GM12864 (cell line): ENCODE data around the gene CHMP1B.

Experiments
- DNase-seq: peaks from one replicate; pipeline ENCODE4 v3.0.0-alpha.2; 2011; ENCODE audit warnings: low read depth
- H3K4me3 ChIP-seq: 2 replicates; pipeline ENCODE4 v1.5.1; 2011; ENCODE audit warnings: mild to moderate bottlenecking, low read depth, low read length, control low read depth
- TF ChIP-seq, protein P1 (sequence below): IDR thresholded peaks from 2 replicates; pipeline ENCODE4 v1.5.1; 2011; ENCODE audit warnings: low read depth, mild to moderate bottlenecking, moderate library complexity, low read length, control low read depth, inconsistent platforms; ENCODE audit errors: missing control alignments

Gene CHMP1B

DNA sequence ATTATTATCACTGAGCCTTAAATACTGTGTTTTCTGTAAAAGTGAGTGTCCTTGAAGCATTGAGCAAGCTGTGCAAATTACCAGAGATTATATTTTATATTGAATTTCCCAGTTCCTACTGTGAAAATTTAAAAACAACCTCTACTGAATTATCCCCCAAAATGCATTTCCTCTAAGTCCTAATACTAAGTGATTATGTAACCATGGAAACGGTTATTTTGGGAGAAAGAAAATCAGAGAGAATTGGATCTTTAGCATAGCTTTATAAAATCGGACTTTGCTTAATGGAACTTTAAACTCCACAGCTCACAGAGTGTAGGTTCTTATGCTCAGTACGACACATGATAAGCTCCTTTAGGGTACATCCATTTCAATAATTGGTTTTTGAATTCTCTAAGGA is 19.3 kb upstream of the CHMP1B start:
- no peak for DNase-seq
- TF ChIP-seq, protein P1, sequence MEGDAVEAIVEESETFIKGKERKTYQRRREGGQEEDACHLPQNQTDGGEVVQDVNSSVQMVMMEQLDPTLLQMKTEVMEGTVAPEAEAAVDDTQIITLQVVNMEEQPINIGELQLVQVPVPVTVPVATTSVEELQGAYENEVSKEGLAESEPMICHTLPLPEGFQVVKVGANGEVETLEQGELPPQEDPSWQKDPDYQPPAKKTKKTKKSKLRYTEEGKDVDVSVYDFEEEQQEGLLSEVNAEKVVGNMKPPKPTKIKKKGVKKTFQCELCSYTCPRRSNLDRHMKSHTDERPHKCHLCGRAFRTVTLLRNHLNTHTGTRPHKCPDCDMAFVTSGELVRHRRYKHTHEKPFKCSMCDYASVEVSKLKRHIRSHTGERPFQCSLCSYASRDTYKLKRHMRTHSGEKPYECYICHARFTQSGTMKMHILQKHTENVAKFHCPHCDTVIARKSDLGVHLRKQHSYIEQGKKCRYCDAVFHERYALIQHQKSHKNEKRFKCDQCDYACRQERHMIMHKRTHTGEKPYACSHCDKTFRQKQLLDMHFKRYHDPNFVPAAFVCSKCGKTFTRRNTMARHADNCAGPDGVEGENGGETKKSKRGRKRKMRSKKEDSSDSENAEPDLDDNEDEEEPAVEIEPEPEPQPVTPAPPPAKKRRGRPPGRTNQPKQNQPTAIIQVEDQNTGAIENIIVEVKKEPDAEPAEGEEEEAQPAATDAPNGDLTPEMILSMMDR, result no peak

DNA sequence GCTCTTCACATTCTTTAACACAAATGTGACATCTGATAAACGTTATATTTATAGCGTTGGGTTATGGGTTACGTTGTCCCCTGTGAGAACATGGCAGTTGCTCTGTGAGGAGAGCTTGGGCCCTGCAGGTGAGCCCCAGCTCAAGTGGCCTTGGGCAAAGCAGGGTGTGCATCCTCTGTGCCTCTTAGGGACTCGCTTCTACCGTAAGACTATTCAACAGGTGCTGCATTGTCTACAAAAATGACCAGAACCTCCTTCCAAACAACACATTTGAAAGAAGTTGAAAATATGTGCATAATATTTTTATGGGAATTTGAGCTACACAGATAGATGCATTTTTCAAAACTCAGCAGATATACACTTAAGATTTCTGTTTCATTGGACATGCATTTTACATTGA is 16.4 kb upstream of the CHMP1B start:
- H3K4me3 ChIP-seq, result no peak overlapping the region
- no peak for DNase-seq
- TF ChIP-seq, protein P1, result no peak

More for the DNA sequence above, 19.3 kb upstream of the CHMP1B start:
- H3K4me3 ChIP-seq, result no peak overlapping the region

DNA sequence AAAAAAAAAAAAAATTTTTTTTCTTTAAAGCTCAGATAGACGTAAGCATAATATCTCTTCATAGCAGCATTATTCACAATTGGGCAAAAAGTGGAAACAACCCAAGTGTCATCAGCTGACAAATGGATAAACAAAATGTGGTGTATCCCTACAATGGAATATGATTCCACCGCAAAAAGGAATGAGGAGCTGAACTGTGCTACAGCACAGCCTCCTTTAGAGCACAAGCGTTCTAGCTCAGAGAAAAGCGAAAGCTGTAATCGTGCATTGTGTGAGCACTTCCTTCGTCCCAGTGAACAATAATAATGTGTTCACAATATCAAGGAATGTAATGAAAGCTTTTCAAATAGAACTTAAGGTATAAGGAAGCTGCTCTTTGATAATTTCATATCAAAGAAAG is 11.7 kb upstream of the CHMP1B start:
- TF ChIP-seq, protein P1, result no peak
- no peak overlapping the region for H3K4me3 ChIP-seq
- DNase-seq, result no peak

GRCh38 chr18:11840493-11840892 is 10.7 kb upstream of the CHMP1B start:
- no peak overlapping the region for H3K4me3 ChIP-seq
- TF ChIP-seq, protein P1, result no peak
- no peak for DNase-seq

DNA sequence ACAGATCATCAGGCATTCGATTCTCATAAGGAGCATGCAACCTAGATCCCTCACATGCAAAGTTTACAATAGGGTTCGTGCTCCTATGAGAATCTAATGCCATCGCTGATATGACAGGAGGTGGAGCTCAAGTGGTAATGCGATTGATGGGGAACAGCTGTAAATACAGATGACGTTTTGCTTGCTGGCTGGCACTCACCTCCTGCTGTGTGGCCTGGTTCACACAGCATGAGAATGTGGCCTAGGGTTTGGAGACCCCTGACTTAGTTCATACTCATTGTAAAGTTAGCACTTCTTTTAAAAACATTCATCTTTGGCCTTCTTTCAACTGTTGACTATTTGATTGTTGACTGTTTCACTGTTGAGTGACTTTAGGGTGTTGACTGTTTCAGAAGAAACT is 8.7 kb upstream of the CHMP1B start:
- TF ChIP-seq, protein P1, result no peak
- no peak overlapping the region for H3K4me3 ChIP-seq
- DNase-seq, result no peak

DNA sequence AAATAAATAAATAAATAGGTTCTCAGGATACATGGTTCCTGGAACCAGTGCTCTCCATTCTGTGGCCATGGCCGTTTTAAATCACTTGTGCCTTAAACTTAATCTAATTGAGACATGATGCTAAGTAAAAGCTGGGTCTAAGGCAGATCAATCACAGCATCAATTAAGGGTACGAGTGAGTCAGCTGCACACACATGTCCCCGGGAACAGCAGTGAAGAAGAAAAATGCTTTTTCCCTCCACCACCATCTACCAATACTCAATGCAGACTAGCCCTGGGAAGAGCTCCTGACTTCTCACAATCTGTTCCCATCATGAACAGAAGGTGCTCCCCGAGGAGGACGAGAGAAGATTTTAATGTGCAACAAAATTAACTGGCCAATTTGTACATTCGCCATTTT is 6.8 kb upstream of the CHMP1B start:
- H3K4me3 ChIP-seq, result no peak overlapping the region
- TF ChIP-seq, protein P1, result no peak
- no peak for DNase-seq

DNA sequence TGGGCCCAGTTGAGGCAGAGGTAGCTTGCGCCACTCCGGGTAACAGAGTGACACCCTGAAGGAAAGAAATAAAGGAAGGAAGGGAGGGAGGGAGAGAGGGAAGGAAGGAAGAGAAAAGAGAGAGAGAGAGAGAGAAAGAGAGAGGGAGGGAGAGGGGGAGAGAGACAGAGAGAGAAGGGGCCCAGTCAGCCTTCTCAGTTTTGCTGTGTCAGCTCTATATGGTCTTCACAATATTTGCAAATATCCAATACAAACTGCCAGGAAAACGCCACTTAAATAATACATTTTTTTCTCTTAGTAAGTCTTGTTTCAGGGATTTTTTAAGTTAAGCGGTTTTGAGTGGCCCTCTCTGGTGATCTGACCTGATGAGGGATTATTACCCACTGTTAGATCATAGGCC is 5.6 kb upstream of the CHMP1B start:
- TF ChIP-seq, protein P1, result no peak
- no peak overlapping the region for H3K4me3 ChIP-seq
- no peak for DNase-seq
